Thyroid gland (tissue), 4 donors: ENCODE results near the gene SPATA4. TPM values are rescaled to one million over a fixed set of nuclear protein-coding genes. Genes with fewer than 3 reads are reported as not detected.
"Not testable (repeated sequence)": the region's sequence is repeated elsewhere in the genome, so short reads cannot be mapped to it uniquely, and the experiment has no call there.

Experiments used
- DNase-seq, 2 donors: peaks; one replicate each; pipeline ENCODE4 v3.0.0-alpha.2; 2019
- H3K27ac ChIP-seq, 3 donors: fragments of 200-600 bp; sonication (generic); 1 replicate in 2 of 3; 2 replicates in 1 of 3; pipeline ENCODE4 v1.5.1; 2016 to 2019; ENCODE audit warnings: mild to moderate bottlenecking in 1 of 3, moderate library complexity in 1 of 3
- H3K27me3 ChIP-seq: fragments of 200-600 bp; sonication (generic); one replicate; pipeline ENCODE4 v1.5.1; 2019
- H3K36me3 ChIP-seq, 2 donors: fragments of 200-600 bp; sonication (generic); one replicate each; pipeline ENCODE4 v1.5.1; 2016 to 2019
- H3K4me1 ChIP-seq, 2 donors: fragments of 200-600 bp; sonication (generic); one replicate each; pipeline ENCODE4 v1.5.1; 2017 to 2019
- H3K4me3 ChIP-seq, 3 donors: fragments of 200-600 bp; sonication (generic); replicated peaks in 1 of 3; 1 replicate in 2 of 3; 2 replicates in 1 of 3; pipeline ENCODE4 v1.5.1; 2016; ENCODE audit warnings: mild to moderate bottlenecking in 1 of 3
- H3K9me3 ChIP-seq: fragments of 200-600 bp; sonication (generic); one replicate; pipeline ENCODE4 v1.5.1; 2017
- CTCF ChIP-seq, 6 experiments: fragments of 200-600 bp in 3 of 6; fragments of 450-650 bp in 3 of 6; sonication (generic) in 3 of 6; IDR thresholded peaks; one replicate each; pipeline ENCODE4 v1.5.1; 2016 to 2019; ENCODE audit warnings: antibody characterized with exemption in 6 of 6, mild to moderate bottlenecking in 2 of 6, inconsistent platforms in 1 of 6, moderate library complexity in 1 of 6
- POLR2A ChIP-seq, 2 donors: fragments of 450-650 bp; IDR thresholded peaks; one replicate each; pipeline ENCODE4 v1.6.1; 2017; ENCODE audit warnings: antibody characterized with exemption in 2 of 2, mild to moderate bottlenecking in 2 of 2, moderate library complexity in 1 of 2
- WGBS, 2 donors: methylation state at CpG; one replicate each; pipeline ENCODE4 v1.1.5; 2017; 5-methylcytosine and 5-hydroxymethylcytosine counted together
- intact Hi-C: fragments of 100-400 bp; cut with DNase I; formaldehyde crosslinking; loops from one replicate; pipeline ENCODE4 v1.15.1; 2023
- total RNA-seq, 4 donors: library from RNA; depleted of rRNA; stranded (reverse); fragments of >200 nt; gene quantifications; one replicate each; pipeline ENCODE4 v1.2.3, GENCODE V29; 2016

The SPATA4 gene
- total RNA-seq, 4 donors from 2014 or later: 0.40 to 2.2 (median 1.1) TPM

GRCh38 chr4:176222149-176222548 lies 26.8 kb upstream of the SPATA4 start:
- Histone ChIP-seq H3K4me3 (no peak overlapping the region), H3K27ac (no peak overlapping the region), H3K27me3 (no peaks in the 10 kb centered on the region), H3K9me3 (no peaks in the 10 kb centered on the region), H3K4me1 (no peaks in the 10 kb centered on the region), H3K36me3 (no peaks in the 10 kb centered on the region)
- 82 to 84% methylated on average over 5 of the region's 5 CpGs for WGBS, 2 donors
- intact Hi-C loops: no loop called here
- no peak for TF ChIP-seq POLR2A (IDR thresholded peaks at IDR 0.05)
- TF ChIP-seq CTCF (IDR thresholded peaks at IDR 0.05): no peak
- DNase-seq: no peak

- WGBS, 2 donors: 83 to 87% methylated on average over 2 of the region's 2 CpGs
- no peaks in the 10 kb centered on the region for H3K9me3 ChIP-seq
- H3K4me1 ChIP-seq: no peaks in the 10 kb centered on the region
- no peaks in the 10 kb centered on the region for H3K27me3 ChIP-seq
- no peaks in the 10 kb centered on the region for H3K36me3 ChIP-seq
- no peak overlapping the region for H3K27ac ChIP-seq
- intact Hi-C loops: no loop called here
- H3K4me3 ChIP-seq: no peak overlapping the region
- DNase-seq: no peak
- no peak for TF ChIP-seq POLR2A (IDR thresholded peaks at IDR 0.05)
- no peak for TF ChIP-seq CTCF (IDR thresholded peaks at IDR 0.05)
Observed at GRCh38 chr4:176217510-176217909, 22.1 kb upstream of the SPATA4 start.

- H3K36me3 ChIP-seq, H3K27me3 ChIP-seq, H3K27ac ChIP-seq, intact Hi-C loops, DNase-seq, H3K4me3 ChIP-seq, H3K9me3 ChIP-seq, H3K4me1 ChIP-seq: not testable (repeated sequence)
- WGBS, 2 donors: 71 to 80% methylated on average over 3 of the region's 3 CpGs
Observed at GRCh38 chr4:176212351-176212750, 17.0 kb upstream of the SPATA4 start.

GRCh38 chr4:176210579-176211296 lies 15.4 kb upstream of the SPATA4 start:
- no peaks in the 10 kb centered on the region for H3K36me3 ChIP-seq
- WGBS, 2 donors: 68 to 74% methylated on average over 7 of the region's 7 CpGs
- intact Hi-C loops: no loop called here

GRCh38 chr4:176210101-176210500 lies 14.7 kb upstream of the SPATA4 start:
- TF ChIP-seq POLR2A (IDR thresholded peaks at IDR 0.05): no peak
- H3K36me3 ChIP-seq: no peaks in the 10 kb centered on the region
- H3K4me3 ChIP-seq: no peak overlapping the region
- 92 to 95% methylated on average over 3 of the region's 3 CpGs for WGBS, 2 donors
- H3K9me3 ChIP-seq: no peaks in the 10 kb centered on the region
- intact Hi-C loops: no loop called here
- no peak for DNase-seq
- H3K27ac ChIP-seq: no peak overlapping the region
- no peaks in the 10 kb centered on the region for H3K4me1 ChIP-seq
- H3K27me3 ChIP-seq: no peaks in the 10 kb centered on the region

More at GRCh38 chr4:176210579-176211296, 15.4 kb upstream of the SPATA4 start:
- Histone ChIP-seq H3K27me3 (no peaks in the 10 kb centered on the region), H3K9me3 (no peaks in the 10 kb centered on the region), H3K27ac (no peak overlapping the region), H3K4me3 (no peak overlapping the region), H3K4me1 (no peaks in the 10 kb centered on the region)
- DNase-seq: no peak
- TF ChIP-seq CTCF (IDR thresholded peaks at IDR 0.05) (no peak), POLR2A (IDR thresholded peaks at IDR 0.05) (no peak)

- Histone ChIP-seq H3K4me1 (no peaks in the 10 kb centered on the region), H3K4me3 (no peak overlapping the region), H3K27ac (no peak overlapping the region), H3K36me3 (no peaks in the 10 kb centered on the region), H3K27me3 (no peaks in the 10 kb centered on the region), H3K9me3 (no peaks in the 10 kb centered on the region)
- intact Hi-C loops: loop anchor here (10.0 kb wide), 1 partner anchor 105 kb away; the partner anchor contains the start of gene SPCS3
- WGBS, 2 donors: 92 to 94% methylated on average over 4 of the region's 4 CpGs
- DNase-seq: no peak
- TF ChIP-seq CTCF (IDR thresholded peaks at IDR 0.05) (no peak), POLR2A (IDR thresholded peaks at IDR 0.05) (no peak)
Observed at GRCh38 chr4:176209535-176209934, 14.2 kb upstream of the SPATA4 start.
